HG03354 (cell line): Measurements from ENCODE around the gene PRKAG1.

Source experiments
- ATAC-seq: cut with Tn5 transposase; IDR thresholded peaks from one replicate; pipeline ENCODE4 v1.9.1; 2021; ENCODE audit warnings: mild to moderate bottlenecking; ENCODE audit not compliant: unreplicated experiment, poor library complexity, severe bottlenecking

Gene PRKAG1

DNA sequence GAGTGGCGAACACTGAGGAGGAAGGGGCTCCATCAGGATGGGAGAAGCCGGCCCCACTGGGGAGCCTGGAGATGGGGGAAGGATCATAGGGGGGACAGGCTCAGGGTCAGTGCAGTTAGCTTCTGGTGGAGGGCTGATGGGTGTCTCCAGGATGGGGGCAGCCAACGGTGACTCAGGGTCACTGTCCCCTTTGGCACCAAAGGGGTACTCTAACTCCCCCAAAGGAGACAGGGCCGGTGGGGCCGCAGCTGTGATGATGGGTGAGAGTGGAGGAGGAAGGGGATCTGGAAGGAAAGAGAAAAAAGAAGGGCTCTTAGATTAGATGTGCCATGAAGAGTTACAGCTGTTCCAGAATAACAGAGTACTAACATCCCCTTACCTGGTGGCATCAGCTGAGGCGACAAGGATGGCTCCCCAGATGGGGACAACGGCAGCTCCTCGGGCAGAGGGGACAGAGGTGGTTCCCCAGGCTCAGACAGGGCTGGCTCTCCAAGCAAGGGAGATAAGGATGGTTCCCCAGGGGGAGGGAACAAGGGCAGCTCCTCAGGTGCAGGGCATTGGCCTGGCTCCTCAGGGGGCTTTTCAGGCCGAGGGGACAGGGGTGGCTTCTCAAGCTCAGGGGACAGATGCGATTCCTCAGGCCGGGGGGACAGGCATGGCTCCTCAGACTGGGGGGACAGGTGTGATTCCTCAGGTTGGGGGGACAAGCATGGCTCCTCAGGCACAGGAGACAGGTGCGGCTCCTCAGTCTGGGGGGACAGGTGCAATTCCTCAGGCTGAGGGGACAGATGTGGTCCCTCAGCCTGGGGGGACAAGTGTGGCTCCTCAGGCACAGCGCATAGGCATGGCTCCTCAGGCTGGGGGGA is 32.2 kb upstream of the PRKAG1 start:
- ATAC-seq: no peak

DNA sequence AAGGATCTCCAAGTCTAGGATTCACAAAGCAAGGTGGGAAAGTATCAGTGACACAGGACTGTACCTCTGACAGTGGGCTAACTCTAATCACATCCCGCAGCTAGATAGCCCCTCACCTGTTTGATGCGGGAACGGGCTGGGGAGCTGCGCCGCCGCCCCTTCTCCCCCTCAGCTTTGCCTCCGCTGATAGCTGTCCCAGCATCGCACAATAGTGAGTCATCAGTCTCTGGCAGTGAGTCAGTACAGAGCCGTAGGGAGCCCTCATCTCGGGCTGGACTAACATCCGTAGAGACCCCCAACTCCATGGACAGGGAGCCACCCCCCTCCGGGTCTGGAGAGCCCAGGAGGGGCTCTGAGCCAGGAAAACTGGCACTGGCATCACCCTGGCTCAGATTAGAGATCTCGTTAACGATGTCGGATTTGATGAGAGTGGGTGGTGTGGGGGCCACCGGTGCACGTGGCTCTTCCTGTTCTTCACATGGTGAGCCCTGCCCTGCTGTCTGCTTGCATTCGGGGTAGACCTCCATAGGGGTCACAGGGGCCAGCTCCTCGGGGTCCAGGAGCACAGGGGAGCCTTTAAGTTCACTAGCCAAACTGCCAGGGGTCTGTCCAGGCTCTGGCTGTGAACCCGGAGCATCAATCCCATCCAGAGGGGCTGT is 31.1 kb upstream of the PRKAG1 start:
- ATAC-seq: no peak

DNA sequence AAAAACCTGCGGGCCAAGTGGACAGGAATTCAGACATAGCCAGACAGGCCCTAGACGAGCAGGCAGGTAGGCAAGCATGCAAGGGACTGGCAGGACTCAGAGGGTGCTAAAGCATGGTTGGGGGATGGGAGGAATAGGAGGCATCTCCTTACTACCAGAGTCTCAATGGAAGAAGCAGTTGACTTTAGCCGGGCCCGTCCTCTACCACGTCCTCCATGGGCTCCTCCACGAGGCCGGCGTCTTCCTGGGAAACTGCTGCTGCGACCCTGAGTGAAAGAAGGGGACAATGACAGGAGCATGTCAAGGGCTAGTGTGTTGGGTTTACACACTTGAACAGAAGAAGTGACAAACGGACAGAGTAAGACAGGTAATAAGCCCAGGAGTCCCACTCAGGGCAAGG is 30.4 kb upstream of the PRKAG1 start:
- ATAC-seq: no peak

DNA sequence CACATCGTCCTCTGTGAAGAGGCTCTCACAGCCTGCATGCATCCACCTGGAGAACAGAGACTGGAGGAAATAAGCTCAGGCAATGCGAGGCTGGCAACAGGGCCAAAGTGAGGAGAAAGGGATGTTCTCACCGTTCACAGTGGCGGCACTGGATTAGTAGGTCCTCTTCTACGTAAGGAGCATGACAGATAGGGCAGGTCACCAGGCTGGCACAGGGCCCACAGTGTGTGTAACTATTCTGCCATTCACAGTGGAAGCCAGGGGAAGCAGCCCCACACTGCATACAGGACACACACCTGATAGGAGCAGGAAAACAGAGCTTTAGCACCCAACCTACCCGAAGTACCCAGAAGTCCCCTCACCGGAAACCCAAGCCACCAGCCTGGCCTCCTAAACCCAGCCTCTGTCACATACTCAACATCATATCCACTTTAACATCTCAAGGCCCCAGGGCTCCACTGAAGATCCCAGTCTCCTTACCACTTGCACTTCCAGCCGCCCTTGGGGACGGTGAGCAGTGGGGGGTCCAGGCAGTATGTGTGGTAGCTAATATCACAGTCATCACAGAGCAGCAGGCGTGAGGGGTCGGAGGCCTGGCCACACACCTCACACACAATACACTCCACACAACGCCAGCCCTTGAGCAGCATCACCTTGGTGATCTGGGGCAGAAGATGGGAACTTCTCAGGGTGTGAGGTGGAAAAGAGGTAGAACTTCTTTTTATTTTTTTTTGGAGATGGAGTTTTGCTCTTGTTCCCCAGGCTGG is 27.7 kb upstream of the PRKAG1 start:
- no peak for ATAC-seq

DNA sequence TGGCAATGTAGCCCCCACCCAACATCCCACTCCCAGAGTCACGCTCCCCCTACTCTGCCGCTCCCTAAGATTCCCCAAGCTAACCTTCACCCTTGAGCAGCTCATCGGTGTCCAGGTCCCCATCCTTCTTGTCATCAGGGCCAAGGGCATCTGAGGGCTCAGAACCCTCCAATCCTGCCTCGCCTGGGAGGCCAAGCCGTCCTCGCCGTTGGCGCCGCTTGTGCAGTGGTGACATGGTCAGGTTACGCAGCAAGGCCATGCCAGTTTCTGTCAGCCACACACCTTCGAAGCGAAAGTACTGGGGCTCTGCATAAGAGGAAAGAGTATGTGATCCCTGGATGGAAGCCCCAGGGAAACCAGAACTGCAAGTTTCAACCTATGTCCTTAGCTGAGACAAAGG is 26.1 kb upstream of the PRKAG1 start:
- ATAC-seq: no peak

DNA sequence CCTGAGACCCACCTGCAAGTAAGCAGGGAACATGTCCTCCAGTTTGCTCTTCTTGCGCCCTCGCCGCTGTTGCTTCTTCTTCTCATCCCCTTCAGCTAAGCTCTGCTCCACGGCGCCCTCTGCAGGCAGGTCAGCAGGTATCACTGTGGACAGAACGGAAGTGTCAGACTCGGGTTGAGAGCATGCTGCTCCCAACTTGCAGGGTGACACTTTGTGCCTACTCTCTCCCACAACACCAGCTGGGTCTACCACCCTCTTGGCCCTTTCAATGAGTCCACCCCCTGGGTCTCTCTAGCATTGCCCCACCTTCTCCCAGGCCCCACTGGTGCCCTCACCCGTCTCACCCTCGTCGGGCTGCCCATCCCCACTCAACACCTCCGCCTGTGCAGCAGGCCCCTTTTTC is 25.3 kb upstream of the PRKAG1 start:
- ATAC-seq: no peak

DNA sequence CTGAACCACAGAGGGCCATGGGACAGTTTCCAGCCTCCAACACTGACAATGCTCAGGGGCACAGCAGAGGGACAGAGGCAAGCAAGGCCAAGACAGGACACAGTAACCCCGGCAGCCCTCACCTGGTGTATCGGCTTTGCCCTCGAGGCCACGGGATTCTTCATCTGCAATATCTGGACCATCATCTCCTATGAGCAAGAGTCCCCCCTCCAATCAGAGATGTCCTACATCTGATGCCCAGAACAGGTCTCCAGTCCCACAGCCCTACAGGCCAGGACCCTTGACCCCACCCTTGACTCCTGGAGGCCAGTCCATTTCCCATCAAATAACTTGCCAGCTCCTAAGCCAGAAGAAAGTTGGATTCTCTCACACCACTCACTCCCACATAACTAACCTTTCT is 24.7 kb upstream of the PRKAG1 start:
- ATAC-seq: no peak

DNA sequence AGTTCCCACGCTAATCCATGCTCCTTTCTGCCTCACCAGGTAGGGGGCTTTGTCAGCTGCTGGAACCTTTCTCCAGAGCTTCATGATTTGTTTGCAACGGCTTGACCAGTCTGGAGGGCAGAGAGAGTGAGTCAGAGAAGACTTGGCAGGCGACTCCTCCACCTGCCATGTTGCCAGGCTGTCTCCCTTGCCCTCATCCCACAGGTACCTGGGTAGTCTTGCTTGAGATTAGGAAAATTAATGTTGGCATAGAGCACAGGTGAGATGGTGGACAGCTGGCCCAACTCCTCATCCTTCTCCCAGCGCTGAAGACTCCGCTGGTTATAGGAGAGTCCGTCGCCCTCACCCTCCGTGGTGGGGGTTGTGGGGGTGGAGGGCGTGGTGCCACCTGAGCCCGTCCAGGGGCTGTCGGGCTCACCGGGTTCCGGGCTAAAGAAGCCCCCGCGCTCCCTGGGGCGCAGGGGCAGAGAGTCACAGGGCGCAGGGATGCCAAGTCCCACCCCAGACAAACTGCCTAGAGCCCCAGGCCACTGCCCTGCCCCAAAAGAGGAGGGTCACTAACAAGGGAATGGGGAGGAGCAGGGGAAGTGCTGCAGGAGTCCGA is 23.4 kb upstream of the PRKAG1 start:
- ATAC-seq: no peak

DNA sequence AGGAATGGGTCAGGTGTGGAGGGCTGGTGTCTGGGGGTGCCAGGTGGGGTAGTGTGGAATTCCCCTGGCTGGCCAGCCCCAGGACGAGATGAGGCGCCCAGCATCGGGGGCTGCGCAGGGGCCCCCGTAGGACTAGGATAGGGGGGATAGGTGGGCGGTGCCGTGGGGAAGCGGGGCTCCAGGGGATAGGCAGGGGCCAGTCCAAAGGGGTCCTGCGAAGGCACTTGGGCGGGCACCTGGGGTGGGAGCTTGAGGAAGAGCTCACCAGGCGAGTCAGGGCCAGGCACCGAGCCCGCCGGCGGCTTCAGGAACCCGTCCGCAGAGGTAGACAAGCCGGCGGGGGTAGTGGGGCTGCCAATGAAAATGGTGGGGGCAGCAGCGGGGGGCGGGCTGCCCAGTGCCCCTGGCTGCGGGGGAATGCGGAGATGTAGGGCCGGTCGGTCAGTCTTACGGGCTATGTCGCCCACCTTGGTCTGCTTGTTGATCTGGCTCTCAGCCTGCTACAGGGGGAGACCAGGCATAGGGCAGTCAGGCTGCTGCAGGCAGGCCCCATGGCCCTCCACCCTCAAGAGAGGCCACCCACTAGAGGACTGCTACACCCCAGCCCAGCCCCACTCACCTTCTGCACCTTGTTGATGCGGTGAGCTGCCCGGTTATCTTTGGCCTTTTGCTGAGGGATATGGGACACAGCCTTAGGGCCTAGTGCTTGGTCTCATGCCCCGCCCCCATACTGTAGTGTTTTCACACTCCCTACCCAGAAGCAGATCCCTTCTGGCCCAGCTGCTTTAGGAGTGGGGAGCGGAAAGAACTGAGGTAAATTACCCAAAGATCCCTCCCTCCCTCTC is 22.7 kb upstream of the PRKAG1 start:
- ATAC-seq: no peak

DNA sequence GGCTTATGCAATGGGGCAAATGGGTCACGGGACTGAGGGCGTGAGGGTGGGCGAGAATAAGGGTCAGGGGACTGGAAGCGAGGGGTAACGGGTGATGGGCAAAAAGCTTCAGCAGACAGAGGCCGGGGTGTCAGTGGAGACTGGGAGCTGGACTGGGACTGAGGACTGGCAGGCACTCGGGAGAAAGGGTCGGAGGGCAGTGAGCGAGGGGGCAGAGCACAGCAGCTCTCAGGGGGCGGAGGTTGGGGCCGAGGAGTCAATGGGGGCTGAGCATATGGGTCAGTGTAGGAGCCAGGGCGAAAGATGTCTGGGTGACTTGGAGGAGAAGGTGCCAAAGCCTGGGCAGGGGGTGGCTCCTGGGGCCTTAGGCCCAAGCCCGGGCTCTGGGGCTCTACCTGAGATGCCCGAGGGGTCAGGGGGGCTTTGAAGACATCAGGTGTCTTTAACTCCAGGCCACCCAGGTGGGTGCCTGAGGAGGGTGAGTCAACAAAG is 21.8 kb upstream of the PRKAG1 start:
- ATAC-seq: no peak

DNA sequence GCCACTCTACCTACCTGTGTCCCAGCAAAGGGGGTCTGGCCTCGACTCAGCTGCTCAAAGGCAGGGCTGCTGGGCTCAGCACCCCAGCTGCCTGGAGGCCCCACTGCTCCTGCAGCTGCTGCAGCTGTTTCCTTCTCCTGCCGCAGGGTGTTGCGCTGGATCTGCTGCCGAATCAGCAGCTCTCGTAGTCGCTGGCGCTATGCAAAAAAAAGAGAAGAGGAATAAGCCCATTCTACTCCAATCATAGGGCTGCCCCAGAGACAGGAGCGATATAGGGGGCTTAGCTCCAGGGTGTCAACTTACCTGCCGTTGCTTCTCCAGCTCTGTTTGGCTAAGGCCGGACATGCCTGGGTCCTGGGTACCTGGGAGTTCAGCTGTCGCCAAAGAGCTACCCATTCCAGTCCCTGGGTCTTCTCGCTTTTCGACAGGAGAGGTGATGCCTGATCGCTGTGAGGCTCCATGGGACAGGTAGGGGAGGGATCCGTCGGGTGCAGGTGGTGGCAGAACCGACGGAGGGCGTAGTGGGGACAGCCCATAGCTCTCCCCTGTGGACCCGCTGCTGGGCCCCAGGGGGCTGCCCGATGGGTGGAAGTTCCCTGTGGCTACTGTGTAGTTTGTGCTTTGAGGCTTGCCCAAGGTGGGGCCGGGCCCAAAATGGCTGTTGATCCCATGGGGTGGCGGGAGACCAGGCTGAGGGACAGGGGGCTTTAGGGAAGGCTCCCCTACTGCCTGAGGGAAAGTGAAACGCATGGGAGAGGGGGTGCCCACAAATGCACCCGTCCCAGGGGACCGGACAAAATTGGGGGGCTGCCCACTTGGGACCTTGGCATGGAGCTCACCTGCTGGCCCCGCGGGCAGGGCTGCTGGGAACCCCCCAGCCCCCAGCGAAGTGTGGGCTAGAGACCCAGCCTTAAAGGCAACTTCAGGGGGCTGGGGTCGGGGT is 21.1 kb upstream of the PRKAG1 start:
- ATAC-seq: no peak

DNA sequence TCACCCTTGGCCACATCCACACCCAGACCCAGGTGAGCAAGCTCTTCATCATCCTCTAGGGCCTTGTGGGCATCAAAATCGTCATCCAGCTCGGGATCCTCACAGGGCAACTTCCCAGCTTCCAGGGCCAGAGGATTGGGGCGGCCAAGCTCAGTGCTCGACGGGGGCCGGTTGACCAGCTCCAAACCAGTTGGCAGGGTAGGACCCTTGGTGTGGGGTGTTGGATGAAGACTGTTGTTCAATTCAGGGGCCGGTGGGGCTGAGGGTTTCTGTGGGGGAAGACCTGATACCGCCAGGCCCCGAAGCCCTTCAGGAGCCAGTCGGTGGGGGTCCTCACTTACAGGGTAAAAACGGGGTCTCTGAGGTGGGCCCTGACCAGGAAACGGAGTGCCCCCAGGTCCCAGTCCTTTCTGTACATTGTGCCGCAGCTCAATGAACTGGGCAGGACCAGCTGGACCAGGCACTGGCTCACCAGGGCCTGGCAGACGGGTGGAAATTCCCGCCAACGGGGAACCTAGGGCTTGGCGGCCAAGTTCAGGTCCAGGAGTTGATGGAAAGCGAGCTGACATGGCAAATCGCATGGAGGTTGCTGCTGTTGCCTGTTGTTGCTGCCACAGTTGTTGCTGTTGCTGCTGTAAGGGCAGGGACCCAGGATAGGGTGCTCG is 19.8 kb upstream of the PRKAG1 start:
- ATAC-seq: no peak

DNA sequence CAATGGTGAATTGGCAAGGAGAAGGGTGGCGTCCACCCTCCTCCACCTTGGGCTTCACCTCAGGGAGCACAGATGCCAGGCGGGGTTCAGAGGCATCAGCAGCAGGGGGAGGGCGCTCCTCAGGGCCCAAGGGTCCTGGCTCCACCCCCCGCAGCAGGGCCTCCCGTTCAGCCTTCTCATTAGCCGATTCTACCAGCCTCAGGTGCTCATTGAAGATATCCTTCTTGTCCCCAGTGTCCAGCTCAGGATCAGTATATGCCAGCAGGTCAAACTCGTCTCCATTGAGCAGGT is 19.3 kb upstream of the PRKAG1 start:
- ATAC-seq: no peak

DNA sequence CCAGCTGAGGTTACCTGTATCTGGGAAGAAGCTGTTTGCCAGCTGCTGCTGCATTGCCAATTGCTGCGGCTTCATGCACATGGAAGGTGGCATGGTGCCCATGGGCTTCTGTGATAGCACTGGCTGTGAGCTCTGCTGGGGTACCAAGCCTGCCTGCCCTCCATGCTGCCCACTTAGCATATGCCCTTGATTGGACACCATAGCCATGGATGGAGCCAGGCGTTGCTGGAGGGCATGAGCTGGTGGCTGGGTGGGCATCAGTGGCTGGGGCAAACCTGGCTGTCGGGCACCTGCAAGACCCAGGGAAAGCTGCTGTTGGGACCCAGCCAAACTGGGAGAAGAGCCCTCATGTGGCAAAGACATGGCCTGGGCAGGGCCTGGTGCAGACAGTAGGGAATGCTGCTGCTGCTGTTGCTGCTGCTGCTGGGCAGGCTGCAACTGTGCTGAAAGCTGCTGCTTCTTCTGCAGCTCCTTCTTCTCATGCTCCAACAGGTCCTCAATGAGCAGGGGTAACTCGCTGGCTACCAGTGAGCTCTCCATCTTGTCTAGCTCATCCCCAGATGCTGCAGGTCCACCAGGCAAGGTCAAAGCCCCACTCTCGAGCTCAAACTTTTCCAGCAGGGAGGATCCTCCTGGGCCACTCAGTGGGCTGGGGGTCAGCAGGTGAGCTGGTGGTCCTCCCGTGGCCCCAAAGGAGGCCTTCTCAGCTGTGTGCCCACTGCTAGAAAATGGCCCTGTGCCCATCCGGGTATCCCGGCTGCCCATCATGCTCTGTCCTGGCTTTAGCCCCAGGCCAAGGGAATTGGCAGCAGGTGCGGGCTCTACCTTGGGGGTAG is 18.8 kb upstream of the PRKAG1 start:
- no peak for ATAC-seq

DNA sequence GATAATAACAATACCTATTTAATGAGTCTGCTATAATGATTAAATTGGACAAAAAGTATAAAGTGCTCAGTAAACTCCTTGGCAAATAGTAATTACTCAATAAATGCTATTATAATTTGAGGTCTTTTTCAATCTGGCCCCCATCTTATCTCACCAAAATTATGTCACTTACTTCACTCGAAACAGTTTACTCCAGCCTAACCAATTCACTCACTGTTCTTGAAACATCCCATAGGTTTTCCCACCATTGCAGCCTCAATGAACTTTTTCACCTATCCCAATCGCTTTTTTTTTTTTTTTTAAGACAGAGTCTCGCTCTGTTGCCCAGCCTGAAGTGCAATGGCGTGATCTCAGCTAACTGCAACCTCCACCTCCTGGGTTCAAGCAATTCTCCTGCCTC is 17.5 kb upstream of the PRKAG1 start:
- ATAC-seq: no peak

DNA sequence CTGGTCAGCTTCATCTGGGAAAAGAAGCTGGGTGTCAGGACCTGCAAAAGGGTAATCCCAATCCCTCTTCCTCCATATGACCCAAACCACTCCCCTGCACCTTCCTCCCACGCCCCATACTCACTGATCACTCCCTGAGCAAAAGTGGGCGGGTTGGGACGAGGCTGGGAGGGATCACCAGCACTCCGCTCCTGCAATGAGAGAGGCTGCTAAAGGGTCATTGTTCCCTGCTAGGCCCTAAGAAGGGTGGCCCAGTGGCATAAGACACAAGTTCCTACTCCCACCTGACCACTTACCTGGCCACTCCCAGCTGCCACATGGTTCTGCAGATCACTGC is 15.7 kb upstream of the PRKAG1 start:
- ATAC-seq: no peak

DNA sequence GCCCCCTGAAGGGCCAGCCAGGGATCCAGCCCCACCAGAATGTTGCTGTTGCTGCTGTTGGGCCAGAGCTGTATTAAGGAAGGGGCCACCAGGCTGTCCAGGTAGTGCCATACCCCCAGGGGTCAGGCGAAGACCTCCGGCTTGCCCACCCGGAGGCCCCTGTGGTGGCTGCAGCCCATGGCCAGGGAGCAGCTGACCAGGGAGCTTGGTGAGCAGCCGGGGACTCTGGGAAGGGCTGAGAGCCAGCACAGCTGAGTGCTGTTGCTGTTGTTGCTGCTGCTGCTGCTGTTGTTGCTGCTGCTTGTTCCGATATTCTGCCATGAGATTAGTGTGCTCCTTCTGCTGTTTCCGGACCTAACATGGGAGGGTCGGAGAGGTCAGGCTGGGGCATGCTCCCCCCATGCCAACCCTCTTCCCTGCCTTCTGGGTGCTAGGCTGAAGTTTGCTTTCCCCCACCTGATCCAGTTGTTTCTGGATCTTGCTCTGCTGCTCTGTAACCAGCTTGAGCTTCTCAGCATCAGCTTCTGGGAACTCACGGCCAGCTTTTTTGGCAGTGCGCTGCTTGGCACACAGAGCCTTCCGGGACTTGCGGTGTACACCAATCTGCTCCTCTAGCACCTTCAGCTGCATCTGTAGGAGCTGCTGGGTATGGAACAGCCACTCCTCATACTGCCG is 15.2 kb upstream of the PRKAG1 start:
- ATAC-seq: no peak
